ENCODE measurements around the gene KIR3DL2. TPM values are rescaled to one million over a fixed set of nuclear protein-coding genes. Genes with fewer than 3 reads are reported as not detected.
A peak's percentile ranks its signal among the peaks of the same experiment; 100 is the strongest.
"Not testable (repeated sequence)": the region's sequence is repeated elsewhere in the genome, so short reads cannot be mapped to it uniquely, and the experiment has no call there.

KIR3DL2 gene
- polyA plus RNA-seq, 4 donors, result not detected

DNA sequence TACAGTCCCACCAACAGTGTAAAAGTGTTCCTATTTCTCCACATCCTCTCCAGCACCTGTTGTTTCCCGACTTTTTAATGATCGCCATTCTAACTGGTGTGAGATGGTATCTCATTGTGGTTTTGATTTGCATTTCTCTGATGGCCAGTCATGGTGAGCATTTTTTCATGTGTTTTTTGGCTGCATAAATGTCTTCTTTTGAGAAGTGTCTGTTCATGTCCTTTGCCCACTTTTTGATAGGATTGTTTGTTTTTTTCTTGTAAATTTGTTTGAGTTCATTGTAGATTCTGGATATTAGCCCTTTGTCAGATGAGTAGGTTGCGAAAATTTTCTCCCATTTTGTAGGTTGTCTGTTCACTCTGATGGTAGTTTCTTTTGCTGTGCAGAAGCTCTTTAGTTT, 13.2 kb downstream of the KIR3DL2 start:
- not testable (repeated sequence) for DNase-seq (ENCODE audit: low read depth in 4 of 4, low spot score in 3 of 4)

DNA sequence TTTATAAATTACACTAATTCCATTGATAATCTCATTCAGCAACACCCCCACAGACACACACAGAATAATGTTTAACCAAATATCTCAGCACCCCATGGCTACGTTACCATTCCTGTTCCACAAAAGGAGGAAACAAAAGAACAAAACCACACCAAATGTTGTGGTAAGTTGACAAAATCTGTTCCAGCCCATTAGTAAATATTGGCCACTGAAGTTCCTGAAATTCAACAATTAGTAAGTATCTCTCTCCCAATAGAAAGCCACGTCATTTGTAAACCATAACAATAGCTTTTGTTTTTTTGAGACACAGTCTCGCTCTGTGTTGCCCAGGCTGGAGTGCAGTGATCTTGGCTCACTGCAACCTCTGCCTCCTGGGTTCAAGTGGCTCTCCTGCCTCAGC, 21.5 kb downstream of the KIR3DL2 start:
- DNase-seq (ENCODE audit: low read depth in 4 of 4, low spot score in 3 of 4), result no peak

DNA sequence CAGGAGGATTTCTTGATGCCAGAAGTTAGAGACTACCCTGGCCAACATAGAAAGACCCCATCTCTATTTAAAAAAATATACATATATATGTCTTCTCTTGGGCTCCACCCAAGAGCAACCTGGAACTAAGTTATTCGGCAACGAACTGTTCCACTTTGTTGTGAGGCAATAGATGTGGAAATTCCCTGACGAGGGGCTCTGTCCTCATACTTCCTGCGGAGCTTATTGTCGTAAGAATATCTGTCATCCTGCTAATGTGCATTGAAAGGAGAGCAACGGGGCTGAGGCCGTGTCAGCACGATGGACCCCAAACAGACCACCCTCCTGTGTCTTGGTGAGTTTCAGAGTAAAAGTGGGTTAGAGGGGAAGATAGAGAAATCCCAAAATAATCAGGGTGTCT, 23.7 kb downstream of the KIR3DL2 start, which contains the start of gene FCAR:
FCAR (plus strand) TSS at position 246 of the 400 bp plus-strand sequence; CDS start at position 301, 55 bp downstream.
- no peak for DNase-seq (ENCODE audit: low read depth in 4 of 4, low spot score in 3 of 4)

DNA sequence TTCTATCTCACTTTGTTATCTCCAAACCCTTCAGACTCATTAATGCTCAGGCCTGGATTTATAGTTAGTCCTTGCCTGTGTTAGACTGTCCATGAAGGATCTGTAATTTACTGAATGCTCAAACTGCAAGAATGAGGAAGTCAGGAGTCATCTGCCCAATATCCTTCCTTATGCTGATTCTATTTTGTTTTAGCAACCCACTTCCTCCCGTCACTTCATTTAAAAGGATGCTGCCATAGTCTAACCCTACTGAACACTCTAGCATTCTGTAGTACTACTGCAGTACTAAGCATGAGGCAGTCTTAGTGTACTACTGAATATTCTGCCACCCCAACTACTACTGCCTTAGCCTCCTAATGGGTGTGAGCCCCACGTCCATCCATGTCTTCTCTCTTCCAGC, 25.3 kb downstream of the KIR3DL2 start:
- DNase-seq (ENCODE audit: low read depth in 4 of 4, low spot score in 3 of 4), result no peak

DNA sequence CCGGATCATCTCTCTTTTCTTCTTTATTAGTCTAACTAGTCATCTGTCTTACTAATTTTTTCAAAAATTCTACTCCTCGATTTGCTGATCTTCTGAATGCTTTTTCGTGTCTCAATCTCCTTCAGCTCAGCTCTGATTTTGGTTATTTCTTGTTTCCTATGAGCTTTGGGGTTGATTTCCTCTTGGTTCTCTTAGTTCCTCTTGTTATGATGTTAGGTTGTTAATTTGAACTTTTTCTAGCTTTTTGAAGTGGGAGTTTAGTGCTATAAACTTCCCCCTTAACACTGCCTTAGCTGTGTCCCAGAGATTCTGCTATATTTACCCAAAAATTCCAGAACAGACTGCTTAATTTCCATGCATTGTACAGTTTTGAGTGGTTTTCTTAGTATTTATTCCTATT, 27.2 kb downstream of the KIR3DL2 start:
- DNase-seq (ENCODE audit: low read depth in 4 of 4, low spot score in 3 of 4), result no peak

DNA sequence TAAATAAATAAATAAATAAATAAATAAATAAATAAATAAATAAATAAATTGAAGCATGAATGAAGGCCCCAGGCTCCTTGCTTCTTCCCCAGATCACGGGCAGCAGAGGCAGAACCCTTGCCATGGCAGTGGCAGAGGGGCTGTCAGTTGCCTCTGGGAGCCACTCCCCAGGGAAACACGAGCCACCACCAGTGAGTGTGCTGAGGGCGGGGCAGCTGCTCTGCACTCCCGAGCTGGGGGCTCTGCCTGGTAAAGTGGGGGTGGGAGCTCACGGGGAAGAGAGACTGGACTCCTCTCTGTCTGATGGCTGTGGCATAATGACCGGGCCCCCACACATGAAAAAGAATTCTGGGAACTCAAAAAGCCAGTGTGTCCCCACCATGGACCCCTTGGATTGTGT, 31.6 kb downstream of the KIR3DL2 start:
- DNase-seq (ENCODE audit: low read depth in 4 of 4, low spot score in 3 of 4), result no peak

DNA sequence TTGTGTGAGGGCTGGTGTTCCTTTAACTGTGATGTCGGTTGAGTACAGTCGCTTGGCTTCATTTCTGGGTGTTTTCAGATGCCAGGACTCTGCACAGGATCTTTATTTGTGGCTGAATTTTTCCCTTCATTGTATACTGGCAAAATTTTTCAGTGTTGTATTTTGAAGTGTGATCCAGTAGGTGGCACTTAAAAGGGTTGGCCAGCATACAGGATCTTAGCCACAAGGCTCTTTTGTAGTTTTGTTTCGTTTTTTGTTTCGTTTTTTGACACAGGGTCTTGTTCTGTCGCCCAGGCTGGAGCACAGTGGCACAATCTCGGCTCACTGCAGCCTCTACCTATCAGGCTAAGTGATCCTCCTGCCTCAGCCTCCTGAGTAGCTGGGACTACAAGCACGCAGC, 32.5 kb downstream of the KIR3DL2 start:
- no peak for DNase-seq (ENCODE audit: low read depth in 4 of 4, low spot score in 3 of 4)

DNA sequence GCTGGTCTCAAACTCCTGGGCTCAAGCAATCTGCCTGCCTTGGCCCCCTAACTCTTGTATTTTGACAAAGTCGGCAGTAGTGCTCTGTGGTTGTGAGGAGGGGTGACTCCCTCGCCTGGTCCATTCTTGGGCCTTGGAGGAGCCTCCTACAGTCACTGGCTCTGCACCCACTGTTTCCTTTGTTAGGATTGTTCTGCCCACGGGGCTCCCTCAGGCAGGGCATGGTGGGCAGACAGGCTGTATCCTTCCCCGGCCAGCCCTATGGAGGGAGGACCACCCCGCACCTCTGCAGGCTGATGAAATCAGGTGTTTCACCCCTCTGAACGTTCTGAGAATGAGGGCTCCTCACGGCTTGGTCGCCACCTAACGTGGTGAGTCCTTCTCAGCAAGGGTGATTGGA, 33.0 kb downstream of the KIR3DL2 start:
- DNase-seq (ENCODE audit: low read depth in 4 of 4, low spot score in 3 of 4), result no peak

DNA sequence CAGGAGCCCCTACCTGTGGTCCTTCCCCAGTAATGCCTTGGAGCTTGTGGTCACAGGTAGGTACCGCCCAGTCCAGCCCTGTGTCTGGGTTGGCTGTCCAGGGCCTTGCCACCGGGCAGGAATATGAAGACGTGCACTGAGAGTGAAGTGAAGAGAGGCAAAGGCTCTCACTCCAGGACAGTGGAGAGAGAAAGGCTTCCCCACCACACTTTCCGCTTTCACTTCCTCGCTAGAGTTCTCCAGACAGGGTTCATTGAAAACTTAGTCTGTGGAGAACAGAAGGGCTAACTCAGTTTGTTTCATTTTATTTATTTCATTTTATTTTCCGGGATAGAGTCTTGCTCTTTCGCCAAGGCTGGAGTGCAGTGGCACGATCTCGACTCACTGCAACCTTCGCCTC, 38.0 kb downstream of the KIR3DL2 start:
- no peak for DNase-seq (ENCODE audit: low read depth in 4 of 4, low spot score in 3 of 4)

DNA sequence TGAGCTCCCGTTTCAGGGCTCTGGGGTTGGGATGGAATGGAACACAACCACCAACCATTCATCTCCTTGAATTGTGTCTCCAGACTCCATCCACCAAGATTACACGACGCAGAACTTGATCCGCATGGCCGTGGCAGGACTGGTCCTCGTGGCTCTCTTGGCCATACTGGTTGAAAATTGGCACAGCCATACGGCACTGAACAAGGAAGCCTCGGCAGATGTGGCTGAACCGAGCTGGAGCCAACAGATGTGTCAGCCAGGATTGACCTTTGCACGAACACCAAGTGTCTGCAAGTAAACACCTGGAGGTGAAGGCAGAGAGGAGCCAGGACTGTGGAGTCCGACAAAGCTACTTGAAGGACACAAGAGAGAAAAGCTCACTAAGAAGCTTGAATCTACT, 39.3 kb downstream of the KIR3DL2 start:
- no peak for DNase-seq (ENCODE audit: low read depth in 4 of 4, low spot score in 3 of 4)

DNA sequence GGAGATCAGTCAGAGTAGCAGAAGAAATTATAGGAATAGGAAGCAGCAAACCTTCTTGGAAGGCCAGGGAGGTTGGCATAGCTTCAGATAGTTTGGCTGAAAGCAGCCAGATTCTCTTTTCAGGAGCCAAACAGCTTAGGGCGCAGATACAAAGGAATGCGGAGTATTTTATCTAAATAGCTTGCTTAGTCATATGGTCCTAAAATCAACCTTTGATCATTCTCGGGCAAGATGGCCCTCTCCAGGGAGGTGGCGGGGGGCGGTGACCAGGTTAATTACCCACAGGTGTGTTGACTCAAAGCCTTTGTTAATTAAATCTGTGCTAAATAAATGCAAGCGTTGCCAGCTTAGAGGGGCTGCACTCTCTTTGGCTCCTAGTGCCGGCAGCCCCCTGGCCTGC, 43.2 kb downstream of the KIR3DL2 start:
- no peak for DNase-seq (ENCODE audit: low read depth in 4 of 4, low spot score in 3 of 4)

DNA sequence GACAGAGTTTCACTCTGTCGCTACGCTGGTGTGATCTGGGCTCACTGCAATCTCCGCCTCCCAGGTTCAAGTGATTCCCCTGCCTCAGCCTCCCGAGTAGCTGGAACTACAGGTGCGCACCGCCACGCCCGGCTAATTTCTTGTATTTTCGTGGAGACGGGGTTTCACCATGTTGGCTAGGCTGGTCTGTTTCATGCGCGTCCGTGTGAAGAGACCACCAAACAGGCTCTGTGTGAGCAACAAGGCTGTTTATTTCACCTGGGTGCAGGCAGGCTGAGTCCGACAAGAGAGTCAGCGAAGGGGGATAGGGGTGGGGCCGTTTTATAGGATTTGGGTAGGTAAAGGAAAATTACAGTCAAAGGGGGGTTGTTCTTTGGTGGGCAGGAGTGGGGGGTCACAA, 43.9 kb downstream of the KIR3DL2 start:
- DNase-seq (ENCODE audit: low read depth in 4 of 4, low spot score in 3 of 4), result not testable (repeated sequence)

DNA sequence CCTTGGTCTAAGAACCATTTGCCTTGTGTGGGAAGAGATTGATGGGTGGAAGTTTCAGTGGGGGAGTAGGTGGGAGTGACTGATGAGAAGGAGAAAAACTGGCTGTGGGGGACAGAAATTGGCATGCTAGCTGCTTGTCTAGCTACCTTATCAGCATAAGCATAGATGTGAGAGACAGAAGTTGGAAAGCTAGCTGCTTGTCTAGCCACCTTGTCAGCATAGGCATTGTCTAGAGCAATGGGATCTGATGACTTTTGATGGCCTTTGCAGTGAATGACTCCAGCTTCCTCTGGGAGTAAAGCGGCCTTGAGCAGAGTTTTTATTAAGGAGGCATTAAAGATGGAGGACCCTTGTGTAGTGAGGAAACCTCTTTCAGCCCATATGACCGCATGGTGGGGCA, 45.8 kb downstream of the KIR3DL2 start:
- DNase-seq (ENCODE audit: low read depth in 4 of 4, low spot score in 3 of 4), result no peak

DNA sequence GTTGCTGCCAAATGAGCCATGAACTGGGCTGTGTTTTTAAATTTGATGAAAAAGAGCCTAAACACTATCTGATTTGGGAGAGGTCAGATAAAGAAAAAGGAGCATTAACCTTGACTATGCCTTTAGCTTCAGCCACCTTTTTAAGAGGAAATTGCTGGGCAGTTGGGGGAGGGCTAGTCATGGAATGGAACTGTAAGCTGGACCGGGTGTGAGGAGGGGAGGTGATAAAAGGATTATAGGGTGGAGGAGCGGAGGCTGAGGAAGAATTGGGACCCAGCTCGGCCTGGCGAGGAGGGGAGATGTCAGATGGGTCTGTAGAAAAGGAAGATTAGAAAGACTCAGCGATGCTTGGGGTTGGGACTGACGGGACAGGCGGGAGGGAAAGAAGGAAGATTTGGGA, 48.4 kb downstream of the KIR3DL2 start:
- not testable (repeated sequence) for DNase-seq (ENCODE audit: low read depth in 4 of 4, low spot score in 3 of 4)

DNA sequence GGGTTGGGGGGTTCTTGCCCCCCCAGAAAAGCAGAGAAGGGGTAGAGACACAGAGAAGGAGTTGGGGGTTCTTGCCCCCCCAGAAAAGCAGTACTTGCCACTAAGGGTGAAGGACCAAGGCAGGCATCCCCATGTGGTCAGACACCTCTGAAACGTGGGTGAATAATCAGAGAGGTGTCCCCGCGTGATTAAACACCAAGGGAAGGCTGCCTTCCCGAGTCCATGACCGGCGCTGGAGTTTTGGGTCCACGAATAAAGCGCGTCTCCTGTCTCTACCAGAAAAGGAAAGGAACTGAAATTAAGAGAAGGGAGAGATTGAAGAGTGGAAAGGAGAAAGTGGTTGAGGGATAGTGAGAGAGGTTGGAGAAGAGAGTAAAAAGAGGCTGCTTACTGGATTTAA, 49.4 kb downstream of the KIR3DL2 start:
- DNase-seq (ENCODE audit: low read depth in 4 of 4, low spot score in 3 of 4), result not testable (repeated sequence)

DNA sequence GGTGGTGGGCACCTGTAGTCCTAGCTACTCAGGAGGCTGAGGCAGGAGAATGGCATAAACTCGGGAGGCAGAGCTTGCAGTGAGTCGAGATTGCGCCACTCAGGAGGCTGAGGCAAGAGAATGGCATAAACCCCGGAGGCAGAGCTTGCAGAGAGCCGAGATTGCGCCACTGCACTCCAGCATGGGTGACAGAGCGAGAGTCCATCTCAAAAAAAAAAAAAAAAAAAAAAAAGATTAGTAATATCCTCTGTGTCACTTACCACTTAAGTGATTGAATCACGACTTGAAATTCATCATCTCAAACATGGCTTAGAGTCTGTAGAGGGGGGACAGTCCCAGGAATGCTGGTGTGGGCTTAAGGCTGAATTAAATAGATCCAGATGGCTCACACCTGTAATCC, 50.9 kb downstream of the KIR3DL2 start:
- not testable (repeated sequence) for DNase-seq (ENCODE audit: low read depth in 4 of 4, low spot score in 3 of 4)

DNA sequence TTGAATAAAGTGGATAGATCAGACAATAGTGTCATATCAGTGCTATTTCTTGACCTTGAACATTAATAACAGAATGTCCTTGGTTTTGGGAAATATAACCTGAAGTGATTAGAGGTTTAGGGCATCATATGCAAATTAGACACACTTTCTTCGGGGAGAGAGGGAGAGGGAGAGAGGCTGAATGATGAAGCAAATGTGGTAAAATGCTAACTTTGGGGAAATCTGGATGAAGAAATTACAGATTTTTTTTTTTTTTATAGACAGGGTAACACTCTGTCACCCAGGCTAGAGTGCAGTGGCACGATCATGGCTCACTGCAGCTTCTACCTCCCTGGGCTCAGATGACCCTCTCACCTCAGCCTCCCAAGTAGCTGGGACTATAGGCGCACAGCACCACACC, 51.8 kb downstream of the KIR3DL2 start:
- no peak for DNase-seq (ENCODE audit: low read depth in 4 of 4, low spot score in 3 of 4)

DNA sequence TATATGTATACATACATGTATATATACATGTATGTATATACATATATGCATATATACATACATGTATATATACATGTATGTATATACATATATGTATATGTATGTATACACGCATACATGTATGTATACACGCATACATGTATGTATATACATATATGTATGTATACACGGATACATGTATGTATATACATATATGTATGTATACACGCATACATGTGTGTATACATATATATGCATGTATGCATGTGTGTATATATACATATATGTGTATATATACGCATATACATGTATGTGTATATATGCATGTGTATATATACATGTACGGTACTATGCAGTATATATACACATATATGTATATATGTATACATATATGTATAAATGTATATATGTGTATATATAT, 53.1 kb downstream of the KIR3DL2 start:
- no peak for DNase-seq (ENCODE audit: low read depth in 4 of 4, low spot score in 3 of 4)

DNA sequence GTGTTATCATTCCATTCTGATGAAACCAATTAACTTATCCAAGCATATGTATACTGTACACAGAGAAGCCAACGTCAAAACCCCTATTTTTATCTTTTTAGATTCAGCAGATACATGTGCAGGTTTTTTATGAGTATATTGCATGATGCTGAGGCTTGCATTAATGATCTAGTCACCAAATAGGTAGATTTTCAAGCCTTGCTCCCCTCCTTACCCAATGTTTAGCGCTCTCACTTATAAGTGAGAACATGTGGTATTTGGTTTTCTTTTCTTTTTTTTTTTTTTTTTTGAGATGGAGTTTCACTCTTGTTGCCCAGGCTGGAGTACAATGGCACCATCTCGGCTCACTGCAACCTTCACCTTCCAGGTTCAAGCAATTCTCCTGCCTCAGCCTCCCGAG, 54.0 kb downstream of the KIR3DL2 start:
- not testable (repeated sequence) for DNase-seq (ENCODE audit: low read depth in 4 of 4, low spot score in 3 of 4)

DNA sequence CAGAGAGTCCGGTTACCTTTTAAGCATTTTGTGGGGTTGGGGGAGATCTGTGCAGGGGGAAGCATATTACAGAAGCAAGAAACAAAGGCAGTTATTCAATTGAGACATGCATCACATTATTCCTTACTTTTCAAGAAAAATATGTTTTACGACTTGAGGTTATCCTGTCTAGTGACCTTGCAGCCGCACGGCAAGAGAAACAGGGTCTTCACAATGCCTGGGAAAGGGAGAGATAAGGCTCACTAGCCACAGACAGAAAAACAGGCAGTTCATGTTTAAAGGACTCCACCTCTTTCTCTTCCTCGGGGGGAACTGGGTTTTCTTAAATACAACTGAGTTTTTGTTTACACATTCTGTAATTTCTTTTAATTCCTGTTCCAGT, 55.2 kb downstream of the KIR3DL2 start:
- no peak for DNase-seq (ENCODE audit: low read depth in 4 of 4, low spot score in 3 of 4)

DNA sequence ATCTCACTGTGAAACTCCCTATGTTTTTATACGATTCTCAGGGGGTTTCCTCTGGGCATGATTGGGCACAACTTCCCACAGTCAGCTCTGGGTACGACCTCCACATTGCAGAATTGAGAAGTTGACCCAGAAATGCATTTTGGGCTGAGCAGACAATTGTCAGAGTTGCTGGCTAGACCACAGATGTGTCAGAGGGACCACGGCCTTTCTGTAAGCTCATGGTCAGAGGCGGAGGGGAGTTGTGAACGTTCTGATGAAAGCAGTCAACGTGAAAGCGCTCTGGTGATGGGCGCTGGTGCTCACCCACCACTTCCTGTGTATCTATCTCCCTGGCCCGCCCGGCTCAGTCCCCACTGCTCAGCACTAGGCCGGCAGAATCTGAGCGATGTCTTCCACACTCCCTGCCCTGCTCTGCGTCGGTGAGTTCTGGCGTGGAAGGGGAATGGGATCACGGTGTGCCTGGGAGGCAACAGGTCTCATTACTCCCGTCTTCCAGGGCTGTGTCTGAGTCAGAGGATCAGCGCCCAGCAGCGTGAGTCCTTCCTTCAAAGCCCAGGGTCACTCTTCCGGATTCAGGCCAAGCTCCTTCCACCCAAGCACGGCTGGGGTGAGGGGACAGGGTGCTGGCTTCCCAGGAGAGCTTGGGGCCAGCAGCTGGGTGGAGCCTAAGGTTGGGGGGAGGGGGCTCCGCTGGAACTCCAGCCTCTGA, 55.7 kb downstream of the KIR3DL2 start, which contains the start of gene NCR1:
NCR1 (plus strand) TSS at position 346 of the 709 bp plus-strand sequence; CDS start at position 386, 40 bp downstream.
- DNase-seq (ENCODE audit: low read depth in 4 of 4, low spot score in 3 of 4), result peak in 1 of 4 donors; percentile 1

DNA sequence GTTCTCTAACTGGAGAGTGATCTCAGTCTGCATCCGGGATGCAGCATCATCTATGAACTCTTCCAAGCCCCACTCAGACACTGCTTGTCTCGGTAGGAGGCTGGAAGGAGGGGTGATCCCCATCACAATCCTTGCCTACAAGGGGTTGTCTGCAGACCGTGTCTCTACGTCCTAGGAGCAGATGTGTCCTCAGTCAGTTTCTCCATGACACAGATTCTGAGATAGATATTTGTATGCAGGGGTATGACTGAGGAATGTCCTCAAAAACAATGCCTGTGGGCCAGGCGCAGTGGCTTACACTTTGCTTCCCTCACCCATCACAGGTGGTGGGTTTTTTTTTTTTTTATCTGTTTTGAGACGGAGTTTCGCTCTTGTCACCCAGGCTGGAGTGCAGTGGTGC, 56.6 kb downstream of the KIR3DL2 start:
- DNase-seq (ENCODE audit: low read depth in 4 of 4, low spot score in 3 of 4), result no peak

DNA sequence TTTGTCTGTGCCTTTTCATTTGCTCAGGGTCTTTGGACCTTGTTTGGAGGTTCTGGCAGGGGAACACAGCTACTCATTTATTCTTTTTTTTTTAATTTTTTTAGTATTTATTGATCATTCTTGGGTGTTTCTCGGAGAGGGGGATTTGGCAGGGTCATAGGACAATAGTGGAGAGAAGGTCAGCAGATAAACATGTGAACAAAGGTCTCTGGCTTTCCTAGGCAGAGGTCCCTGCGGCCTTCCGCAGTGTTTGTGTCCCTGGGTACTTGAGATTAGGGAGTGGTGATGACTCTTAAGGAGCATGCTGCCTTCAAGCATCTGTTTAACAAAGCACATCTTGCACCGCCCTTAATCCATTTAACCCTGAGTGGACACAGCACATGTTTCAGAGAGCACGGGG, 57.7 kb downstream of the KIR3DL2 start:
- DNase-seq (ENCODE audit: low read depth in 4 of 4, low spot score in 3 of 4), result not testable (repeated sequence)

Measured in right renal pelvis (tissue), 4 donors.